Karpas-422 (cell line): ENCODE data around the gene CRYGB. TPM values are rescaled to one million over a fixed set of nuclear protein-coding genes. Genes with fewer than 3 reads are reported as not detected.

Experiments used
- DNase-seq: peaks from one replicate; pipeline ENCODE4 v3.0.0-alpha.2; 2015
- H2AFZ ChIP-seq: fragments of 200-600 bp; sonication (generic); 2 replicates; pipeline ENCODE4 v1.6.1; 2014; ENCODE audit warnings: antibody characterized with exemption, low read length, mixed read lengths
- H3K27ac ChIP-seq: fragments of 200-600 bp; sonication (generic); 2 replicates; pipeline ENCODE4 v1.5.1; 2014; ENCODE audit warnings: mild to moderate bottlenecking, low read length, moderate library complexity
- H3K27me3 ChIP-seq: fragments of 200-600 bp; sonication (generic); 2 replicates; pipeline ENCODE4 v1.6.1; 2014; ENCODE audit warnings: low read length, mixed read lengths
- H3K36me3 ChIP-seq: fragments of 200-600 bp; sonication (generic); 2 replicates; pipeline ENCODE4 v1.6.1; 2014; ENCODE audit warnings: low read length, mixed read lengths; ENCODE audit not compliant: insufficient read depth
- H3K4me1 ChIP-seq: fragments of 200-600 bp; sonication (generic); 2 replicates; pipeline ENCODE4 v1.6.1; 2014; ENCODE audit warnings: mild to moderate bottlenecking, low read length, mixed read lengths
- H3K4me2 ChIP-seq: fragments of 200-600 bp; sonication (generic); 2 replicates; pipeline ENCODE4 v1.6.1; 2014; ENCODE audit warnings: low read length, low read depth, mild to moderate bottlenecking; ENCODE audit not compliant: poor library complexity, severe bottlenecking
- H3K4me3 ChIP-seq: fragments of 200-600 bp; sonication (generic); 2 replicates; pipeline ENCODE4 v1.5.1; 2014; ENCODE audit warnings: mild to moderate bottlenecking, antibody characterized with exemption, low read length, mixed read lengths
- H3K79me2 ChIP-seq: fragments of 200-600 bp; sonication (generic); 2 replicates; pipeline ENCODE4 v1.6.1; 2014; ENCODE audit warnings: mild to moderate bottlenecking, low read length, mixed read lengths
- H3K9ac ChIP-seq: fragments of 200-600 bp; sonication (generic); 2 replicates; pipeline ENCODE4 v1.6.0; 2014; ENCODE audit warnings: low read length
- H3K9me2 ChIP-seq: fragments of 200-600 bp; sonication (generic), shearing (Covaris generic); replicated peaks from 2 replicates; pipeline ENCODE4 v1.6.0; 2014; ENCODE audit warnings: mild to moderate bottlenecking, low read length, moderate library complexity; ENCODE audit not compliant: insufficient read depth
- H3K9me3 ChIP-seq: fragments of 300-700, 200-600 bp; sonication (generic); 2 replicates; pipeline ENCODE4 v1.6.1; 2014; ENCODE audit warnings: low read length, mixed read lengths
- H4K20me1 ChIP-seq: fragments of 200-600 bp; sonication (generic); 2 replicates; pipeline ENCODE4 v1.6.1; 2014; ENCODE audit warnings: mild to moderate bottlenecking, antibody characterized with exemption, low read length, low read depth; ENCODE audit not compliant: insufficient read depth
- total RNA-seq: library from RNA; depleted of rRNA; stranded (reverse); fragments of >200 nt; shearing (Covaris generic); gene quantifications from 2 replicates; pipeline ENCODE4 v1.2.3, GENCODE V29; 2014; ENCODE audit warnings: low replicate concordance

Gene CRYGB
- total RNA-seq, 1 experiment from 2014 or later, result not detected

DNA sequence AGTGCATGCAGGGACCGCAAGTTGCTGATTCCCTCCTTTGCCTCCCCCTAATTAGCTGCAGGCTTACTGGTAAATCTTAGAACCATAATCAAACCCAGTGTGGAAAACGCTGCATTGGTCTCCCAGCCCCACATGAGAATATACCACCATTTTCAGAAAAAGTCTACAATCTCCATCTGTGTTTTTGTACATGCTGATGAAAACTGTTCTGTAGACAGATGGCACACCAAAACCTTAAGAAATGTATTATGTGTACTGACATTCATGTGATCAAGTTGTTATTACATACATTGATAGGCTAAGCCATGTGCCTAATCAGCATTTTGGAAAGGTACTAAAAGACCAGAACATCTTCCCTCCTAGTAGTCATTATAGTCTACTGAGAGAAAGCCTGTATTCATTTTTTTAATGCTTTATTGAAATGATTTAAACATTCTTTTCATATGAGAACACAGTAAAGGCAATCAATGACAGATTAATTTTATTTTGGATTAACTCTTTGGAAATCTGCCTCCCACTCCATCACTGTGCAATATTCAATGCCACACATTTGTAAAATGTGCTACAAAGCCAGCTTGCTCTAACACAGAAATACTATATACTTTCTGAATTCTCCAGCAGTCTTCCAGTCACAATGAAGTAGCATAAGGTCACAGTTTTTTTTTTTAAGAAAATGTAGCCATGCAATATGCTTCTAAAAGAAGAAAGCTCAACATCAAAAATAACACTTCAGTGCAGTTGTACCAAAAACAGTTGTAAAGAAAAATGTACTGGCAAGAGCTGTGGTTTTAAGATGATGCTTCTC lies 19.2 kb upstream of the CRYGB start:
- DNase-seq, result no peak
- no peak overlapping the region for H3K4me3 ChIP-seq
- no peaks in the 10 kb centered on the region for H3K9me3 ChIP-seq
- H3K27me3 ChIP-seq, result no peaks in the 10 kb centered on the region
- H3K4me2 ChIP-seq, result no peak overlapping the region
- H3K36me3 ChIP-seq, result no peaks in the 10 kb centered on the region
- H3K79me2 ChIP-seq, result no peaks in the 10 kb centered on the region
- H3K9ac ChIP-seq, result no peak overlapping the region
- no peaks in the 10 kb centered on the region for H3K4me1 ChIP-seq
- no peaks in the 10 kb centered on the region for H3K9me2 ChIP-seq
- no peaks in the 10 kb centered on the region for H4K20me1 ChIP-seq
- no peak overlapping the region for H3K27ac ChIP-seq
- H2AFZ ChIP-seq, result no peak overlapping the region

DNA sequence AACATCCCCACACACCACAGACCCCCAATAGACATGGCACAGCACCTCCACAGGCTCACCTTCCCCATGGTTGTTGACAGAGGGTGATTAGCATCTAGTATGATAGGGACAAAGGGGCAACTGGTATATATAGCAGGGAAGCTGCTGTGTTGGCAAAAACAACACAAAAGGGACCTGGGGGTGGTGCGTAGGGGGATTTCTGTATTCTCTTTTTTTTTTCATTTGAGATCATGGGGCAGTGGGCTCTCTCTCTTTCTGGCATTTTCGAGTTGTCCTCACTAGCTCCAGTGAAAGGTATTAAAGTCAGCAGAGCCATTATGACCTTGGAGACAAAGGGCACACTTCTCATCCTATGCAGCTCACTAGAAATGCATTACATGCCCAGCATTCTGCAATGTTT lies 17.5 kb upstream of the CRYGB start, which contains the start of gene CRYGA:
TSS of gene CRYGA (minus strand) at position 101 of the 400 bp plus-strand sequence. CDS start at position 68, 33 bp downstream.
- Histone ChIP-seq H3K27ac (no peak within 1 kb of the TSS), H3K79me2 (no peaks in the 10 kb centered on the region), H3K4me3 (no peak within 1 kb of the TSS), H2AFZ (no peak within 1 kb of the TSS), H3K9ac (no peak within 1 kb of the TSS), H3K9me2 (no peaks in the 10 kb centered on the region), H4K20me1 (no peaks in the 10 kb centered on the region), H3K36me3 (no peaks in the 10 kb centered on the region), H3K4me1 (no peaks in the 10 kb centered on the region), H3K9me3 (no peaks in the 10 kb centered on the region), H3K4me2 (no peak within 1 kb of the TSS), H3K27me3 (no peaks in the 10 kb centered on the region)
- DNase-seq, result no peak

DNA sequence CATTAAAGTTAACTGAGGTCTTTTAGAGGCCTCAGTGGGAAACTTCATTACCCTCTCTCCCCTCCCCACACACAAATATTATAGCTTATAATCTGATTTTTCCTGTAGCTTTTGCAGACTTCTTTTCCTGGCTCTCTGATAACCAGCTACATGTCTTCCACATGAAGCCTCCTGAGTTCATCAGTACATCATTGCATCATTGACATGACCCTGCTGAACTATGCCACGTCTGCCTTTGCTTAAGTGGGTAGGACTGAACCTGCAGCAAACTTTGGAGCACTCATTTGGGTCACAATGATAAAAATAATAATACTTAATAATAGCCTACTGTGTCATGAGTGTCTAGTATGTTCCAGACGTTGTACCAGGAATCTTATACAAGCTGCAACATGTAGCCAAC lies 10.5 kb upstream of the CRYGB start:
- no peak overlapping the region for H3K4me3 ChIP-seq
- DNase-seq, result no peak
- H3K36me3 ChIP-seq, result no peaks in the 10 kb centered on the region
- no peaks in the 10 kb centered on the region for H3K9me2 ChIP-seq
- no peaks in the 10 kb centered on the region for H3K4me1 ChIP-seq
- H3K79me2 ChIP-seq, result no peaks in the 10 kb centered on the region
- H2AFZ ChIP-seq, result no peak overlapping the region
- no peak overlapping the region for H3K9ac ChIP-seq
- H4K20me1 ChIP-seq, result no peaks in the 10 kb centered on the region
- no peak overlapping the region for H3K27ac ChIP-seq
- no peaks in the 10 kb centered on the region for H3K9me3 ChIP-seq
- no peaks in the 10 kb centered on the region for H3K27me3 ChIP-seq
- no peak overlapping the region for H3K4me2 ChIP-seq

DNA sequence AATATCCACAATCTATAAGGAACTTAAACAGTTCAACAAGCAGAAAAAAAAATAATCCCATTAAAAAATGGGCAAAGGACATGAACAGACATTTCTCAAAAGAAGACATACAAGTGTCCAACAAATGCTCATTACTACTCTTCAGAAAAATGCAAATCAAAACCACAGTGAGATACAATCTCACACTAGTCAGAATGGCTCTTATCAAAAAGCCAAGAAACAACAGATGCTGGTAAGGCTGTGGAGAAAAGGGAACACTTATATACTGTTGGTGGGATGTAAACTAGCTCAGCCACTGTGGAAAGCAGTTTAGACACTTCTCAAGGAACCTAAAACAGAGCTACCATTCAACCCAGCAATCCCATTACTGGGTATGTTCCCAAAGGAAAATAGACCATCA lies 7.2 kb upstream of the CRYGB start:
- Histone ChIP-seq H3K27ac (no peak overlapping the region), H3K36me3 (no peaks in the 10 kb centered on the region), H3K4me2 (no peak overlapping the region), H3K4me1 (no peaks in the 10 kb centered on the region), H3K27me3 (no peaks in the 10 kb centered on the region), H3K4me3 (no peak overlapping the region), H2AFZ (no peak overlapping the region), H3K79me2 (no peaks in the 10 kb centered on the region), H3K9ac (no peak overlapping the region), H3K9me3 (no peaks in the 10 kb centered on the region), H3K9me2 (no peaks in the 10 kb centered on the region), H4K20me1 (no peaks in the 10 kb centered on the region)
- DNase-seq, result no peak

DNA sequence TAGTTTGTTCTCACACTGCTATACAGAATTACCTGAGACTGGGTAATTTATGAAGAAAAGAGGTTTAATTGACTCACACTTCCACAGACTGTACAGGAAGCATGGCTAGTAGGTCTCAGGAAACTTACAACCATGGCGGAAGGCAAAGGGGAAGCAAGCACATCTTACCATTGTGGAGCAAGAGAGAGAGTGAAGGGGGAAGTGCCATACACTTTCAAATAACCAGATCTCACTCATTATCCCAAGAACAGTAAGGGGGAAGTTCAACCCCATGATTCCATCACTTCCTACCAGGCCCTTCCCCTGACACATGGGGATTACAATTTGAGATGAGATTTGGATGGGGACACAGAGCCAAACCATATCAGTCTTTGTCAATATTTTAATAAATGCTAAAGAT lies 5.0 kb upstream of the CRYGB start:
- no peak overlapping the region for H3K4me3 ChIP-seq
- no peak for DNase-seq
- no peaks in the 10 kb centered on the region for H3K9me3 ChIP-seq
- no peak overlapping the region for H3K9ac ChIP-seq
- no peaks in the 10 kb centered on the region for H3K27me3 ChIP-seq
- H3K9me2 ChIP-seq, result no peaks in the 10 kb centered on the region
- H4K20me1 ChIP-seq, result no peaks in the 10 kb centered on the region
- no peak overlapping the region for H2AFZ ChIP-seq
- H3K79me2 ChIP-seq, result no peaks in the 10 kb centered on the region
- no peaks in the 10 kb centered on the region for H3K36me3 ChIP-seq
- H3K27ac ChIP-seq, result no peak overlapping the region
- no peaks in the 10 kb centered on the region for H3K4me1 ChIP-seq
- no peak overlapping the region for H3K4me2 ChIP-seq

DNA sequence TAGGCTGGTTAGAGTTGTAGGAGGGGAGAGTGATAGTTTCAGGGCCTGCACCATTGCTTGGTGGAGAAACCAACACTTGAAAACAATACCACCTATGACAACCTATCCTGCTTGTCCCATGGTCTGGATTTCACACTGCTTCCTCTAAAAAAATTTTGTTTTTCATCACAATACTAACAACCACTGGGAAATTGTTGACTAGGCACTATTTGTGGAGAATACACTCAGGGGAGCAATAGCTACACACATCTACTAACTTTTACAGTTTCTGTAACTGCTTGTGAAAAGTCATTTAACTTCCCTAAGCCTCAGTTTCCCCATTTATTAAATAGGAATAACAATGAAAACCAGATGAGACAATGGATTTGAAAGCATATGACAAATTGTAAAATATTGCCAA lies 4.1 kb upstream of the CRYGB start:
- H2AFZ ChIP-seq, result no peak overlapping the region
- H3K9ac ChIP-seq, result no peak overlapping the region
- no peaks in the 10 kb centered on the region for H3K4me1 ChIP-seq
- no peaks in the 10 kb centered on the region for H3K36me3 ChIP-seq
- DNase-seq, result no peak
- no peaks in the 10 kb centered on the region for H3K79me2 ChIP-seq
- H3K9me2 ChIP-seq, result no peaks in the 10 kb centered on the region
- H3K27ac ChIP-seq, result no peak overlapping the region
- H3K4me2 ChIP-seq, result no peak overlapping the region
- no peaks in the 10 kb centered on the region for H3K27me3 ChIP-seq
- no peaks in the 10 kb centered on the region for H3K9me3 ChIP-seq
- no peak overlapping the region for H3K4me3 ChIP-seq
- H4K20me1 ChIP-seq, result no peaks in the 10 kb centered on the region

DNA sequence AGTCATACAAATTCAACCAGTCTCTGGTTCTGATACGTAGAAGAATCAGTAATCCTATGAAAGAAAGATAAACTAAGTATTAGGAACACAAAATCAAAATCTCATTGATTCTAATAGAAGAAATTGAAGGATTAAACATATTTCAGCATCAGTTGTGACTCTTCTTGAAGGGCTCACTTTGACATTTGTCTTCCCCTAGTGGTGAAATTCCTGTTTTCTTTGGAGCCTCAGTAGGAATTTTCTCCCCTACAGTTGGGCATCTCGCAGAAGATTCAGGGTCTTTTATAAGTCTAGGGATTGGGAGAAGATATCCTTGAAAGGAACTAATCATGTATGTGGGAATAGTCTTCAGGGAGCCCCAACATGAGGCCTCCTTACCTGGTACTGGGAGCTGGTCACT lies 2.8 kb upstream of the CRYGB start:
- Histone ChIP-seq H3K79me2 (no peaks in the 10 kb centered on the region), H3K27ac (no peak overlapping the region), H3K4me3 (no peak overlapping the region), H3K9me3 (no peaks in the 10 kb centered on the region), H3K9ac (no peak overlapping the region), H3K4me2 (no peak overlapping the region), H4K20me1 (no peaks in the 10 kb centered on the region), H3K27me3 (no peaks in the 10 kb centered on the region), H2AFZ (no peak overlapping the region), H3K9me2 (no peaks in the 10 kb centered on the region), H3K36me3 (no peaks in the 10 kb centered on the region), H3K4me1 (no peaks in the 10 kb centered on the region)
- no peak for DNase-seq

DNA sequence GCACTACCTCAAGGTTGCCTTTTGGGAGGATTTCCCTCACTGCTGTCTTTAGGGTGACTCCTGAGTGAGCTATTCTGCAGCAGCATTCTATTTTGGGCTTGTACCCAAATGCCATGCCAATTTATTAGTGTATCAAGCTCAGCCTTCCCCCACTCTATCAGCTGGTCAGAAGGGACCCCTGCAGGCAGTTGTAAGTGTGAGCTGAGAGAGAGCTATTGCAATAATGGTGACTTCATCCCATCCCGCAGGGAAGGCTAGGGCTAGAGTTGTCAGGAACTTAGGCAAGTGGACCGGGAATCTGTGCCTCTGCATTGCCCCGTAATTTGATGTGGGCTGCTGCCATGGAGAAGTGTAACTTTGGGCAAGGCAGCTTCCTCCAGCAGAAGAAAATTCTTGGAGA lies 1.8 kb upstream of the CRYGB start:
- H3K4me3 ChIP-seq, result no peak overlapping the region
- H3K36me3 ChIP-seq, result no peaks in the 10 kb centered on the region
- no peak overlapping the region for H3K27ac ChIP-seq
- H3K79me2 ChIP-seq, result no peaks in the 10 kb centered on the region
- H2AFZ ChIP-seq, result no peak overlapping the region
- H3K9me3 ChIP-seq, result no peaks in the 10 kb centered on the region
- H3K9me2 ChIP-seq, result no peaks in the 10 kb centered on the region
- H3K4me1 ChIP-seq, result no peaks in the 10 kb centered on the region
- DNase-seq, result no peak
- no peaks in the 10 kb centered on the region for H3K27me3 ChIP-seq
- H4K20me1 ChIP-seq, result no peaks in the 10 kb centered on the region
- no peak overlapping the region for H3K9ac ChIP-seq
- no peak overlapping the region for H3K4me2 ChIP-seq
